ENCODE results near the gene APOO.

The APOO gene

GRCh38 chrX:23857363-23857762 is 50.4 kb downstream of the APOO start:
- DNase-seq, result no peak

- no peak for DNase-seq
These were observed 52.2 kb downstream of the APOO start for GRCh38 chrX:23855569-23855968.

DNA sequence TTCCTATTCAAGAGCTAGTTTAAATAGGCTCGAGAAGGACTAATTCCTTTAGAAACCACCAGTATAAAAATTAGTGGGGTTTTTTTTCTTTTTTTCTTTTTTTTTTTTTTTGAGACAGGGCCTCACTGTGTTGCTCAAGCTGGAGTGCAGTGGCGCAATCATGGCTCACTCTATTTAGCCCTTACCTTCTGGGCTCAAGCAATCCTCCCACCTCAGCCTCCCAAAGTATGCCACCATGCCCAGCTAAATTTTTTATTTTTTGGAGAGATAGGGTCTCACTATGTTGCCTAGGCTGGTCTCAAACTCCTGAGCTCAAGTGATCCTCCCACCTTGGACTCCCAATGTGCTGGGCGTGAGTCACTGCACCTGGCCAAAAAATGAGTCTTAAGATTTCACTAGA is 52.8 kb downstream of the APOO start:
- DNase-seq, result no peak

DNA sequence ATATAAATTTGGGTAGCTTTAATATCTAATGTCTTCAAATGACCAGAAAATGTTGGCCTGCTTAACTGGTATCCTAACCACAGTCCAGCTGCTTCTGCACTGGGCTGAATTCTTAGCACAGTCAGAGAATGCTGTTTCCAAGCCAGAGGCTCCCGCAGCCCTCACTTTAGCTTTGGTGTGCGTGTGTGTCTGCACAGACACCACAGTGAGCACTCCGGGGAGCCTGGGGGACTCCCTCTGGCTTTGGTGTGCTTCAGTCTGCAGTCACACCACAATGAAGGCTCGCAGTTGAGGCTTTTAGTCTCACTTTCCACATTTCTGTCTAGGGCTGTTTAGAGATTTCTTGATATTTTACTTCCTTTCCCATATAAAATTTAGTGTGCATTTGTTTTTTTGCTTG is 53.6 kb downstream of the APOO start:
- DNase-seq, result no peak

- DNase-seq, result no peak
These were observed 56.2 kb downstream of the APOO start for GRCh38 chrX:23851544-23851943.

GRCh38 chrX:23849241-23849640 is 58.5 kb downstream of the APOO start:
- no peak for DNase-seq

DNA sequence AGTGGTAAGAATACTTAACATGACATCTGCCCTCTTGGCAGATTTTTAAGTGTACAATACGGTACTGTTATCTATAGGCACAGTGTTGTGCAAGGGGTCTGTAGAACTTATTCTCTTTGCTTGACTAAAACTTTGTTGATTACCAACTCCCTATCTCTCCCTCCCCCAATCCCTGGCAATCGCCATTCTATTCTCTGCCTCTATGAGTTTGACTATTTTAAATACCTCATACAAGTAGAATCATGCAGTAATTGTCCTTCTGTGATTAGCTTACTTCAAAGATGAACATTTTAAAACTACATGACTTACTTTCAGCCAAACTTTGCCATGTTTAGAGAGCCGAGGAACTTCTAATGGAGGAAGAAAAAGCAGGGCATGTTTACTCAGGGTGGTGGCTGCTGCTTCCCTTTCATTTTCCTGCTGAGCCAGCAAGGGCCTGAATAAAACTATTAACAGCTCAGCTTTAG is 62.4 kb downstream of the APOO start:
- no peak for DNase-seq

- no peak for DNase-seq
These were observed 63.1 kb downstream of the APOO start for GRCh38 chrX:23844502-23845138.

GRCh38 chrX:23841847-23842522 is 65.8 kb downstream of the APOO start:
- DNase-seq, result no peak

GRCh38 chrX:23840674-23841073 is 67.1 kb downstream of the APOO start:
- DNase-seq, result no peak

GRCh38 chrX:23838953-23839352 is 68.8 kb downstream of the APOO start:
- DNase-seq, result no peak

DNA sequence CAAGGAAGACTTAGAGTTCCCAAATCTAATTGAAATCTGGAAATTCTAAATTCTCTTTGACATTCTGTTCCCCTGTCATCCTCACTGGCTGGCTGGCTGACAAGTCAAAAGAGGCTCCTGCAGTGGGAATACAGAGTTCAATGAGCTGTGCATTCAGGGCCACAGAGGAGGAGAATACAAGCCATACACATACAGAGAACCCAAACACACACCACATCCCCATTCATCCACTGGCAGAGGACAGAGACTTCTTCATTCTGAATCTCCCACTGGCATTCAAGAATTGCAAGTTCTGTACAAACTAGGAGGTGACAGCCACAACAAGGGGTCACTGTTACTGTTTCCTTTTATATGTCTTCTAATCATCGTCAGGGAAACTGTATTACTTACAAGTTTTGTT is 75.0 kb downstream of the APOO start:
- no peak for DNase-seq

DNA sequence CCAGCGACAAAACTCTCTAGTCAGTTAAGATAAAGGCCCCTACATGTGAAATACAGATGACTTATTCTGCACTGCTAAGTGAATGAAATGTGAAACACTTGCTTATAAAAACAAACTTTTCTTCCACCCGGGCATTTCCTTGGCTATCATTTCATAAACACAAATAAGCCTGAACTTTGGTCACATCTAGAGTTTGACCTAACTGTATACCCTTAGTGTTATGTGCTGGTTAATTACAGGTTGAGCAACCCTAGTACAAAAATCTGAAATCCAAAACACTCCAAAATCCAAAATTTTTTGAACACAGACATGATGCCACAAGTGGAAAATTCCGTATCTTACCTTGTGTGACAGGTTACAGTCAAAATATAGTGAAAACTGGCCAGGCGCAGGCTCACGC is 78.9 kb downstream of the APOO start:
- no peak for DNase-seq

- DNase-seq, result no peak
These were observed 81.1 kb downstream of the APOO start for GRCh38 chrX:23826653-23827052.

- no peak for DNase-seq
These were observed 81.5 kb downstream of the APOO start for GRCh38 chrX:23826216-23826615.

DNA sequence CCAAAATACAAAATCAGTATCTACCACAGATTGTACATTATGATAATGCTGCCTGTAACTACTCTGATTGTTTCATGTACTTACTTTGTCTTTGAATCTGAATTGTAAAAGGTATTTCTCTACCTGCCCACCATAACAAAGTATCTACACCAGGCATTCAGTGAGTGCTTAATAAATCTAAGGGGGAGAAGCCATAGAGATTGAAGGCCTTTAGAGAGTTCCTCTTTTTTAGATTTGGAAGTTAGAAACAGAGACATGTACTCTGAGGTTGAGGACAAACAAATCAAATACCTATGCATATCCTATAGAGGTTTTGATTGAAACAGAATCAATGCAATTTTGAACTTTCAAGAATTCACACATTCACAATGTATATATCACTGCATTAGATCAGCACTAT is 82.1 kb downstream of the APOO start:
- no peak for DNase-seq

DNA sequence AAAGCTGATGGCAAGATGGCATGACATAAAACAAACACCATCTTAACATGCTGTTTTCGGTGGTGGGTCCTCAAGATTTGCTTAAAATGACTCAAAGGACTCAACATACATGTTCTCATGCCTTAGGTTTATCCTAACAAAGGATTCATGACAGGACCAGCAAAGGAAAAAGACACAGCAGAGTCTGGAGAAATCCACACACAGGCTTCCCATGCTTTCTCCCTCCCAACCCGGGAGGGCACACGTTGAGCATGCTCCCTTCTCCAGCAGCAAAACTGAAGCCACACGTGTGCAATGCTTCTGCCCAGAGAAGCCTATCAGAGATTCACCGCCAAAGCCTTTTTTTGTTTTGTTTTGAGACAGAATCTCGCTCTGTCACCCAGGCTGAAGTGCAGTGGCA is 84.9 kb downstream of the APOO start:
- no peak for DNase-seq

DNA sequence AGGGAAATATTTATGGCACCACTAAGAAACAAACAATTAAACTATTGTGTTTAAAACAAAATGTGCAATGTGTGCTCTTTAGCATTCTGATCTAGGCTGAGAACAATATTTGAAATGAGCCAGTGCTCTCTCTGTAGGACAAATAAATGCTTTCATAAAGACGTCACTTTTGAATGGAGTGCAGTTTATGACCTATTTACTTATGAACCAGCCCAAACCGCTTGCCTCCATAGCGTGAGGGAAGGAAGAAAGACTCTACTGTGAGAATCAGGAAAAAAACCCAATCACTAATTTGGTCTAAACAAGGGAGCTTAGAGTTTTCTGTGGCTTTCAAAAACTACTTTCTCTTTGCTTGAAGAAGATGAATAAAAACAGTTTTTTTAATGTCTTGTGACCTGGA is 85.3 kb downstream of the APOO start:
- DNase-seq, result no peak

DNA sequence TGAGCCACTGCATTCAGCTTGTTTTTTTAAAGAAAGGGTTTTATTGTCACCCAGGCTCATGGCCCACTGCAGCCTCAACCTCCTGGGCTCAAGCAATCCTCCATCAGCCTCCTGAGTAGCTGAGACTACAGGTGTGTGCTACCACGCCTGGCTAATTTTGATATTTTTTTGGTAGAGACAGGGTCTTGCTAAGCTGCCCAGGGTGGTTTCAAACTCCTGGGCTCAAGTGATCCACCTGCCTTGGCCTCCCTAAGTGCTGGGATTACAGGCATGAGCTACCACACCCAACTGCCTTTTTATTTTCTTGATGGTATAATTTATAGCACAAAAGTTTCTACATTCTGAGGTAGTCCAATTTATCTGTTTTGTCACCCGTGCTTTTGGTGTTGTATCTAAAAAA is 85.9 kb downstream of the APOO start:
- no peak for DNase-seq

DNA sequence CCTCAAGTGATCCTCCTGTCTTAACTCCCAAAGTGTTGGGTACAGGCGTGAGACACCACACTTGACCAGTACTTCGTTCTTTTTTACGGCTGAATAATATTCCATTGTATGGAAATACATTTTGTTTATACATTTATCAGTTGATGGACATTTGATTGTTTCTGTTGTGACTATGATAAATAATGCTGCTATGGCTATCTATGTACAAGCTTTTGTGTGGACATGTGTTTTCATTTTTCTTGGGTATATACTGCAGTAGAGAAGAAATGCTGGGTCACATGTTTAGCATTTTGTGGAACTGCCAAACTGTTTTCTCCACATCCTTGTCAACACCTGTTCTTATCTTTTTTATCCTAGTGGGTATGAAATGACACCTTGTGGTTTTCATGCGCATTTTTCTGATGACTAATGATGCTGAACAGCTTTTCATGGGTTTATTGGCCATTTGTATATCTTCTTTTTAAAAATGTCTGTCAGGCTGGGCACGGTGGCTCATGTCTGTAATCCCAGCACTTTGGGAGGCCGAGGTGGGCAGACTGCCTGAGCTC is 87.4 kb downstream of the APOO start:
- DNase-seq, result no peak

DNA sequence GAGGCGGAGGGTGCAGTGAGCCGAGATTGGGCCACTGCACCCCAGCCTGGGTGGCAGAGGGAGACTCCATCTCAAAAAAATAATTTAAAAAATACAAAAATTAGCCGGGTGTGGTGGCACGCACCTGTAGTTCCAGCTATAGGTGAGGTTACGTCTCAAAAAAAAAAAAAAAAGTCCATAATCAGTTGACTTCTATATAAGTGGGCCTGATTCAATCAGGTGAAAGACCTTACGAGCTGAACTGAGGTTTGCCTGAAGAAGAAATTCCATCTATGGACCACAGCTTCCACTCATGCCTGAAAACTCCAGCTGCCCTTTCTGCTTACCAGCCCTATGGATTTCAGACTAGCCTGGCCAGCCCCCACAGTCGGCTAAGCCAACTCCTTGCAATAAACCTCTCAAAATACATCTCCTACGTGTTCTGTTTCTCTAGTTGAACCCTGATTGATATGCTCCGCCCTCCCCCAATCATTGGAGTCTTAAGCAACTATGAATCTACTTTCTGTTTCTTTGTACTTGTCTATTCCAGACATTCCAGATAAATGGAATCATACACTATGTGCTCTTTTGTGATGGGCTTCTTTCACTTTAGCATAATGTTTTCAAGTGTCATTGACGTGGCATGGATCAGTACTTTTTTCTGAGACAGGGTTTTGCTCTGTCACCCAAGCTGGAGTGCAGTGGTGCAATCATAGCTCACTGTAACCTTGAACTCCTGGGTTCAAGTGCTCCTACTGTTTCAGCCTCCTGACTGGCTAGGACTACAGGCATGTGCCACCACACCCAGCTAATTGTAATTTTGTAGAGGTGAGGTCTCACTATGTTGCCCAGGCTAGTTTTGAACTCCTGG is 88.1 kb downstream of the APOO start:
- DNase-seq, result no peak

- DNase-seq, result no peak
These were observed 89.8 kb downstream of the APOO start for GRCh38 chrX:23817979-23818336.

DNA sequence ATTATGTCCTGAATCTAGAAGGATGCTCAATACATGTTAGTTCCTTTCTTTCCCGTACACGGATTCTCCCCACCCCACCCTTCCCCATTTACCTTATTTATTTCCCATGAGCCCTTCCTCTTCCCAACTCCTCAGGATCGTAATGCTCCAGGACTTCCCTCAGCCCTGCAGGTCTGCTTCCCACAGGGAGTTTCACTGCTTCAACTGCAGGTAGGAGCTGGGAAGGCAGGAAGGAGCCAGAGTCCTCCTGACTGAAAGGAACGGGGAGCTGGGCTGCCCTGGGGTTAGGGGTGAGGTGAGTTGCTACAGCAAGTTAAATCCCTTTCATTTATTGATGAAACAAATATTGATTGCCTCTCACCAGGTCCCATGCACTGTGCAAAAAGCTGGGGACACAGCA is 91.6 kb downstream of the APOO start:
- no peak for DNase-seq

DNA sequence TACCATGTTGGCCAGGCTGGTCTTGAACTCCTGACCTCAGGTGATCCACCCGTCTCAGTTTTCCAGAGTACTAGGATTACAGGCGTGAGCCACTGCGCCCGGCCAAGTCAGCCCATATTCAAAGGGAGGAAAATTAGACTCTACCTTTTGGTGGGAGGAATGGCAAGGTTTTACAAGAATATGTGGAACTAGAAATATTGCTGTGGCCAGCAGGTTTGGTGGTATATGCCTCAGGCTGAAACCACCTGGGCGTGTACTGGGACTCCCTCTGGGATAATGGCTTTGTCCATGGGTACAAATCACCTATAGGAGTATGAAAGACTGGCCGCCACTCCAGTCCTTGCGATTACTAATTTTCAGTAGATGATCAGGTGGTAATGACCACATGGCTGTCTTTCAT is 92.4 kb downstream of the APOO start:
- no peak for DNase-seq

Data from CD4-positive, alpha-beta T cell treated with Interleukin-10 for 1 hour (primary cell).